ENCODE results near the gene PXDC1.

Gene PXDC1

DNA sequence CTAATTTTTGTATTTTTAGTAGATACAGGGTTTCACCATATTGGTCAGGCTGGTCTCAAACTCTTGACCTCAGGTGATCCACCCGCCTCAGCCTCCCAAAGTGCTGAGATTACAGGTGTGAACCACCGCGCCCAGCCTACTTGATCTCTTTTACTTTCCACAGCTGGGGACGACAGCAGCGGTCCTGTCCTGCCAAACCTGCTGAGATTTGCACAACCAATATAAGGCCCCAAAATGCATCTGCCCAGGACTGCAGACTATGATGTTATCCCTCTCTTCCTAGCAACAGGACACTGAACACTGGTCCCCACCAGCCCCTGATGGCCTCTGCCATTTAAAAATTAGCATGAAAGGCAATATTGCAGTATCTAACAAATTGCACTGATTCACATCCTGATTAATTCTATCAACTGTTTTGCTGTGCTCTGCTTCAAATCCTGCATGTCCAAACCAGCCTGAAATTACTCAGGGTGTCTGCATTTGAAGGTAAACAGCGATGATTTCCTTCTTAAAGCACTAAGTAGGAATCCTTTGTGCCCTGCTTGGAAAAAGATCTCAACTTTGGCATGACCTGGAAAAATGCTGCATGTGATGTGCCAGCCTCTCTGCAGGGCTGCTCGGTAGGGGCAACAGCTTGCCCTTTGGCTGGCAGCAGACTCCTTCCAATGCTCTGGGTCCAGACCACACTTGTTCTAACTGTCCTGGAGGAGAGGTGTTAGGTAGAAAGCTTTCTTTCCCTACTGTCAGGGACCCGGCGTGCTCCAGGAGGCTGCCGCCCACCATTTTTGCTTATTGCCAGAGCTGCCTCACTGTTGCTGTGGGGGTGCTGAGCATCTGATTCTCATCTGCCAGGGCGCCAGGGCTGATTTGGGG lies 27.4 kb upstream of the PXDC1 start:
- H3K4me3 ChIP-seq (ENCODE audit: low read depth, low read length): no peak overlapping the region
- no peak for TF ChIP-seq MYC (IDR thresholded peaks at IDR 0.05; ENCODE audit: low read depth, low read length)
- TF ChIP-seq, protein P1, sequence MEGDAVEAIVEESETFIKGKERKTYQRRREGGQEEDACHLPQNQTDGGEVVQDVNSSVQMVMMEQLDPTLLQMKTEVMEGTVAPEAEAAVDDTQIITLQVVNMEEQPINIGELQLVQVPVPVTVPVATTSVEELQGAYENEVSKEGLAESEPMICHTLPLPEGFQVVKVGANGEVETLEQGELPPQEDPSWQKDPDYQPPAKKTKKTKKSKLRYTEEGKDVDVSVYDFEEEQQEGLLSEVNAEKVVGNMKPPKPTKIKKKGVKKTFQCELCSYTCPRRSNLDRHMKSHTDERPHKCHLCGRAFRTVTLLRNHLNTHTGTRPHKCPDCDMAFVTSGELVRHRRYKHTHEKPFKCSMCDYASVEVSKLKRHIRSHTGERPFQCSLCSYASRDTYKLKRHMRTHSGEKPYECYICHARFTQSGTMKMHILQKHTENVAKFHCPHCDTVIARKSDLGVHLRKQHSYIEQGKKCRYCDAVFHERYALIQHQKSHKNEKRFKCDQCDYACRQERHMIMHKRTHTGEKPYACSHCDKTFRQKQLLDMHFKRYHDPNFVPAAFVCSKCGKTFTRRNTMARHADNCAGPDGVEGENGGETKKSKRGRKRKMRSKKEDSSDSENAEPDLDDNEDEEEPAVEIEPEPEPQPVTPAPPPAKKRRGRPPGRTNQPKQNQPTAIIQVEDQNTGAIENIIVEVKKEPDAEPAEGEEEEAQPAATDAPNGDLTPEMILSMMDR (IDR thresholded peaks at IDR 0.05; ENCODE audit: low read depth, low read length): no peak
- TF ChIP-seq, protein P2, sequence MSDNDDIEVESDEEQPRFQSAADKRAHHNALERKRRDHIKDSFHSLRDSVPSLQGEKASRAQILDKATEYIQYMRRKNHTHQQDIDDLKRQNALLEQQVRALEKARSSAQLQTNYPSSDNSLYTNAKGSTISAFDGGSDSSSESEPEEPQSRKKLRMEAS (IDR thresholded peaks at IDR 0.05; ENCODE audit: low read depth, low read length): no peak
- no peak for TF ChIP-seq POLR2A (IDR thresholded peaks at IDR 0.05; ENCODE audit: extremely low read depth, insufficient read length)
- DNase-seq (ENCODE audit: low read depth): no peak

DNA sequence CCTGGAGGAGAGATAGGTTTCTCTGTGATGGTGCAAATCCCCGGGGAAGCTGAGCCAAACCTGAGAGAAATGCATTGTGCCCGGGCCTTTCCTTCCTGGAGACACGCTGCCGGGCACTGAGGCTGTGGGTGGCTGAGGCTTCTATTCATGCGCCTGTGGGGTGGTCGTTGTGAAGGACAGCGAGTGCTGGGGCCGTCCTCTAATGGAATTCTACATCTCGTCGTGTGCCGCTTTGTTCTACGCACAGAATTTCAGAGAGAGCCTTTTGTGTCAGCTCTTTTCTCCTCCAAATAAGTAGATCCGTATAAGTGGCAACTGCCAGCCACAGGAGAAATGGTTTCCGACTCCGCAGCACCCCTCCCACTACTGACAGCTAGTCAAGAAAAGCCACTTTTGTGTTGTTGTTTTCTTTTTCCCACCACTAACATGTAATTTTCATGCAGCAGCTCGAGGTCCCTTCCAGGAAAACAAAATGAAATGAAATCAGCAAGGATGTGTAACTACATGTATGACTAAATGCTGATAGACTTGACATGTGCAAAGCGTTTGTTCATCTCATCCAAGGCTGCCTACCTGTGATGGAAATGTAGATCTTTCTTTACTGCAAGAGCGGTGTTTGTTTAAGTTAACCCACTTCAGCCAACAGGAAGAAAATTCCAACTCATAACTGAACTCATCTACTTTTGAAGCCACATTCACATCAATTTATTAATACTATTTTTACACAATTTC lies 26.4 kb upstream of the PXDC1 start:
- no peak overlapping the region for H3K4me3 ChIP-seq (ENCODE audit: low read depth, low read length)
- TF ChIP-seq, protein P2 (IDR thresholded peaks at IDR 0.05; ENCODE audit: low read depth, low read length): no peak
- TF ChIP-seq, protein P1 (IDR thresholded peaks at IDR 0.05; ENCODE audit: low read depth, low read length): no peak
- TF ChIP-seq MYC (IDR thresholded peaks at IDR 0.05; ENCODE audit: low read depth, low read length) (no peak), POLR2A (IDR thresholded peaks at IDR 0.05; ENCODE audit: extremely low read depth, insufficient read length) (no peak)
- DNase-seq (ENCODE audit: low read depth): no peak

DNA sequence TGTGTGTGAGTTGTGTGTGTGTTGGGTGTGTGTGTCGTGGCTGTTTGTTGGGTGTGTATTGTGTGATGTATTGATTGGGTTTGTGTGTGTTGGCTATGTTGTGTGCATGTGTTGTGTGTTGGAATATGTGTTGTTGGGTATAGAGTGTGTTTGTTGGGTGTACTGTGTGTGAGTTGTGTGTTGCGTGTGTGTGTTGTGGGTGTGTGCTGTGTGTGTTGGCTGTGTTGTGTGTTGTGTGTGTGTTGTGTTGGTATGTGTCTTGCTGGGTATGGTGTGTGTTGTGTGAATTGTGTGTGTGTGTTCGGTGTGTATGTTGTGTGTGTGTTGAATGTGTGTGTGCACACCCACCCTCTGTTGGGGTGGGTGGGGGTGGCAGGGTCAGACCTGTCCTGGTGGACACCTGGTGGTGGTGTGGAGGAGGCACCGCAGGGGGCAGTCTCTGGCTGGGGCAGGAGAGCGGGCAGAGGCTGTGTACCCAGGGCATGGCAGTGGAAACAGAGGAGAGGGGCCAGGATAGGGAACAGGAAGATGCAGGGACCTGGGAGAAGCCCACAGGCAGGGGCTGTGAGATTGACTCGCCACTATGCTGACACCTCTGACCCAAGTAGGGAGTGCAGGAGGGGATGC lies 25.5 kb upstream of the PXDC1 start:
- no peak for TF ChIP-seq POLR2A (IDR thresholded peaks at IDR 0.05; ENCODE audit: extremely low read depth, insufficient read length)
- TF ChIP-seq, protein P1 (IDR thresholded peaks at IDR 0.05; ENCODE audit: low read depth, low read length): peak; percentile 2
- DNase-seq (ENCODE audit: low read depth): peak; percentile 12
- no peak overlapping the region for H3K4me3 ChIP-seq (ENCODE audit: low read depth, low read length)

DNA sequence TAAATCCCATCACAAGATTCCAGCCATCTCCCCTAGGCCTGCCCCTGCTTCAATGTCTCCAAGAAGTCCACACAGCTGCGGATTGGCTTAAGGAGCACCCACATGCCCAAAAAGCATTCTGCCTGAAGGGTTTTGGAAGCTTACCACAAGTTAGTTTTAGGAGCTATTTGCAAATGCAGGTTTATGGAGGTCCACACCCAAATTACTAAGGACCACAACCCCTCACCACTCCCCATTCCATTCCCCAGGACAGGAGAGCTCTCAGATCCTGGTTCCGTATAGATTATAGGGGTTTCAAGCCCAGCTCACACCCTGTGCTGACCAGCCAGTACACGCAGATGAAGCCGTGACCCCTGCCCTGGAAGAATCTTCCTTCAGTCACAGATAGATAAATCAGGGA lies 24.3 kb upstream of the PXDC1 start:
- no peak for DNase-seq (ENCODE audit: low read depth)
- TF ChIP-seq POLR2A (IDR thresholded peaks at IDR 0.05; ENCODE audit: extremely low read depth, insufficient read length) (no peak), MYC (IDR thresholded peaks at IDR 0.05; ENCODE audit: low read depth, low read length) (no peak)
- TF ChIP-seq, protein P1 (IDR thresholded peaks at IDR 0.05; ENCODE audit: low read depth, low read length): no peak
- TF ChIP-seq, protein P2 (IDR thresholded peaks at IDR 0.05; ENCODE audit: low read depth, low read length): no peak
- no peak overlapping the region for H3K4me3 ChIP-seq (ENCODE audit: low read depth, low read length)

DNA sequence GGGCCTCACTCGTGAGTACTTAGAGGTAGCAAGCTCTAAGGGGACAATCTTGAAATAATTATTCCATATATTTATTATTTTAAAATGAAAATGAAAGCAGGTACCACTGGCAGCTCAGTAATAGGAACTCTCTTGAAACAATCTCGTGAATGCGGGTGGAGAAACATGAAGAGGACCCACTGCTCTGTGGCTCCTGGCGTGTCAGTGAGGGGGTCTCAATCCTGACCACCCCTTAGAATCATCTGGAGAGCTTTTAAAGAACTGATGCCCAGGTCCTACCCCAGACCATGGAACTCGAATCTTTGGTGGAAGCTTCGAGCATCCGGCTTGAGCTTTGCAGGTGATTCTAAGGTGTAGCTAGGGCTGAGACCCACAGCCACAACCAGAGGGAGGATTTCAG lies 23.9 kb upstream of the PXDC1 start:
- TF ChIP-seq, protein P2 (IDR thresholded peaks at IDR 0.05; ENCODE audit: low read depth, low read length): no peak
- TF ChIP-seq, protein P1 (IDR thresholded peaks at IDR 0.05; ENCODE audit: low read depth, low read length): no peak
- TF ChIP-seq MYC (IDR thresholded peaks at IDR 0.05; ENCODE audit: low read depth, low read length) (no peak), POLR2A (IDR thresholded peaks at IDR 0.05; ENCODE audit: extremely low read depth, insufficient read length) (no peak)
- H3K4me3 ChIP-seq (ENCODE audit: low read depth, low read length): no peak overlapping the region
- DNase-seq (ENCODE audit: low read depth): no peak

Measured in NB4 (cell line).